ENCODE results near the gene SF3B6.

Gene SF3B6

GRCh38 chr2:24018241-24018640 lies 57.9 kb downstream of the SF3B6 start:
- DNase-seq = peak; percentile 42

- no peak for DNase-seq
Observed at GRCh38 chr2:24017711-24018110, 58.4 kb downstream of the SF3B6 start.
